Jurkat, Clone E6-1 (cell line): ENCODE data around the gene ARVCF.
"Not testable (repeated sequence)": the region's sequence is repeated elsewhere in the genome, so short reads cannot be mapped to it uniquely, and the experiment has no call there.

Source experiments
- DNase-seq: peaks from one replicate; pipeline ENCODE4 v3.0.0-alpha.2; 2011; ENCODE audit warnings: low read depth, low spot score
- H3K4me3 ChIP-seq: 2 replicates; pipeline ENCODE4 v1.5.1; 2011; ENCODE audit warnings: mild to moderate bottlenecking, low read length, control low read depth, moderate library complexity

Gene ARVCF

GRCh38 chr22:19930551-19931486 is 85.8 kb downstream of the ARVCF start:
- no peak overlapping the region for H3K4me3 ChIP-seq
- no peak for DNase-seq

GRCh38 chr22:19929586-19930550 is 86.8 kb downstream of the ARVCF start:
- no peak for DNase-seq

GRCh38 chr22:19928207-19928606 is 88.4 kb downstream of the ARVCF start:
- no peak for DNase-seq
- H3K4me3 ChIP-seq: no peak overlapping the region

More at GRCh38 chr22:19929586-19930550, 86.8 kb downstream of the ARVCF start:
- H3K4me3 ChIP-seq: no peak overlapping the region

- DNase-seq: no peak
- no peak overlapping the region for H3K4me3 ChIP-seq
Observed at GRCh38 chr22:19927696-19928095, 88.9 kb downstream of the ARVCF start.

- H3K4me3 ChIP-seq, DNase-seq: not testable (repeated sequence)
Observed at GRCh38 chr22:19926028-19926427, 90.6 kb downstream of the ARVCF start.

- no peak overlapping the region for H3K4me3 ChIP-seq
- DNase-seq: no peak
Observed at GRCh38 chr22:19923914-19924513, 92.6 kb downstream of the ARVCF start.

- H3K4me3 ChIP-seq: no peak overlapping the region
Observed at GRCh38 chr22:19921544-19922081, 95.0 kb downstream of the ARVCF start.

More at GRCh38 chr22:19921544-19922081, 95.0 kb downstream of the ARVCF start:
- no peak for DNase-seq
